HUES6 (cell line): ENCODE measurements around the gene TENM3.

ENCODE experiments used
- H3K27ac ChIP-seq: 2 replicates; pipeline ENCODE4 v1.7.0; 2013; ENCODE audit warnings: low read depth, mild to moderate bottlenecking, low read length, inconsistent platforms
- H3K27me3 ChIP-seq: 2 replicates; pipeline ENCODE4 v1.6.1; 2013; ENCODE audit warnings: low read length; ENCODE audit not compliant: control insufficient read depth, insufficient read depth
- H3K36me3 ChIP-seq: 2 replicates; pipeline ENCODE4 v1.6.1; 2013; ENCODE audit warnings: low read length; ENCODE audit not compliant: control insufficient read depth, insufficient read depth
- H3K4me1 ChIP-seq: 2 replicates; pipeline ENCODE4 v1.6.1; 2013; ENCODE audit warnings: low read length; ENCODE audit not compliant: control insufficient read depth, insufficient read depth
- H3K4me3 ChIP-seq: 2 replicates; pipeline ENCODE4 v1.5.1; 2013; ENCODE audit warnings: low read depth, low read length
- H3K9ac ChIP-seq: one replicate; pipeline ENCODE4 v1.6.1; 2013; ENCODE audit warnings: mild to moderate bottlenecking, low read length
- H3K9me3 ChIP-seq: 2 replicates; pipeline ENCODE4 v1.6.1; 2013; ENCODE audit warnings: low read depth, low read length; ENCODE audit not compliant: control insufficient read depth, insufficient read depth

The TENM3 gene

GRCh38 chr4:182640491-182640890 lies 397.3 kb downstream of the TENM3 start:
- Histone ChIP-seq H3K27ac (no peak overlapping the region), H3K27me3 (no peaks in the 10 kb centered on the region), H3K4me3 (no peak overlapping the region), H3K9me3 (peaks cover 6% of the 10 kb centered on the region), H3K36me3 (peaks cover 4% of the 10 kb centered on the region; the same call in 1 of the 2 replicates), H3K4me1 (no peaks in the 10 kb centered on the region), H3K9ac (no peak overlapping the region)

- Histone ChIP-seq H3K4me1 (no peaks in the 10 kb centered on the region), H3K36me3 (peaks cover 8% of the 10 kb centered on the region; the same call in 1 of the 2 replicates), H3K27ac (no peak overlapping the region), H3K9me3 (peaks cover 10% of the 10 kb centered on the region), H3K4me3 (no peak overlapping the region), H3K9ac (no peak overlapping the region), H3K27me3 (no peaks in the 10 kb centered on the region)
Observed at GRCh38 chr4:182640932-182641331, 397.7 kb downstream of the TENM3 start.

GRCh38 chr4:182642831-182643230 lies 399.6 kb downstream of the TENM3 start:
- H3K27ac ChIP-seq, result no peak overlapping the region
- no peaks in the 10 kb centered on the region for H3K4me1 ChIP-seq
- peaks cover 12% of the 10 kb centered on the region for H3K9me3 ChIP-seq
- peaks cover 8% of the 10 kb centered on the region; the same call in 1 of the 2 replicates for H3K36me3 ChIP-seq
- no peaks in the 10 kb centered on the region for H3K27me3 ChIP-seq
- no peak overlapping the region for H3K4me3 ChIP-seq
- no peak overlapping the region for H3K9ac ChIP-seq

- Histone ChIP-seq H3K4me1 (no peaks in the 10 kb centered on the region), H3K4me3 (no peak overlapping the region), H3K9me3 (peaks cover 12% of the 10 kb centered on the region), H3K36me3 (peaks cover 8% of the 10 kb centered on the region; the same call in 1 of the 2 replicates), H3K27me3 (no peaks in the 10 kb centered on the region), H3K9ac (no peak overlapping the region), H3K27ac (no peak overlapping the region)
Observed at GRCh38 chr4:182643801-182644682, 400.8 kb downstream of the TENM3 start.

GRCh38 chr4:182644683-182645050 lies 401.5 kb downstream of the TENM3 start:
- Histone ChIP-seq H3K4me3 (no peak overlapping the region), H3K9ac (no peak overlapping the region), H3K9me3 (peaks cover 12% of the 10 kb centered on the region), H3K4me1 (no peaks in the 10 kb centered on the region), H3K36me3 (peaks cover 8% of the 10 kb centered on the region; the same call in 1 of the 2 replicates), H3K27ac (no peak overlapping the region), H3K27me3 (no peaks in the 10 kb centered on the region)

GRCh38 chr4:182645511-182645910 lies 402.3 kb downstream of the TENM3 start:
- Histone ChIP-seq H3K27ac (no peak overlapping the region), H3K4me3 (no peak overlapping the region), H3K9ac (no peak overlapping the region), H3K36me3 (peaks cover 8% of the 10 kb centered on the region; the same call in 1 of the 2 replicates), H3K4me1 (no peaks in the 10 kb centered on the region), H3K27me3 (no peaks in the 10 kb centered on the region), H3K9me3 (peaks cover 12% of the 10 kb centered on the region)

GRCh38 chr4:182647646-182648300 lies 404.6 kb downstream of the TENM3 start:
- Histone ChIP-seq H3K27ac (no peak overlapping the region), H3K36me3 (peaks cover 8% of the 10 kb centered on the region; the same call in 1 of the 2 replicates), H3K4me1 (no peaks in the 10 kb centered on the region), H3K9me3 (peaks cover 12% of the 10 kb centered on the region), H3K27me3 (no peaks in the 10 kb centered on the region), H3K9ac (no peak overlapping the region), H3K4me3 (no peak overlapping the region)

- peaks cover 12% of the 10 kb centered on the region for H3K9me3 ChIP-seq
- no peaks in the 10 kb centered on the region for H3K4me1 ChIP-seq
- H3K27ac ChIP-seq, result no peak overlapping the region
- no peak overlapping the region for H3K9ac ChIP-seq
- peaks cover 8% of the 10 kb centered on the region; the same call in 1 of the 2 replicates for H3K36me3 ChIP-seq
- no peak overlapping the region for H3K4me3 ChIP-seq
- H3K27me3 ChIP-seq, result no peaks in the 10 kb centered on the region
Observed at GRCh38 chr4:182648766-182649165, 405.6 kb downstream of the TENM3 start.

GRCh38 chr4:182649698-182650477 lies 406.7 kb downstream of the TENM3 start:
- Histone ChIP-seq H3K36me3 (peaks cover 5% of the 10 kb centered on the region; the same call in 1 of the 2 replicates), H3K27me3 (no peaks in the 10 kb centered on the region), H3K9me3 (peaks cover 12% of the 10 kb centered on the region), H3K4me3 (no peak overlapping the region), H3K27ac (no peak overlapping the region), H3K4me1 (no peaks in the 10 kb centered on the region), H3K9ac (no peak overlapping the region)

- Histone ChIP-seq H3K9me3 (no peaks in the 10 kb centered on the region), H3K4me3 (no peak overlapping the region), H3K36me3 (no peaks in the 10 kb centered on the region), H3K27ac (no peak overlapping the region), H3K27me3 (no peaks in the 10 kb centered on the region), H3K9ac (no peak overlapping the region), H3K4me1 (no peaks in the 10 kb centered on the region)
Observed at GRCh38 chr4:182653596-182653995, 410.4 kb downstream of the TENM3 start.
